A549 treated with DMSO at 1 μM for 4 hours (cell line): Measurements from ENCODE around the gene RAB39A. TPM values are rescaled to one million over a fixed set of nuclear protein-coding genes. Genes with fewer than 3 reads are reported as not detected.

Experiments used
- total RNA-seq: library from RNA; stranded (reverse); fragments of 200-300 nt; extraction: Qiagen RNA extraction; gene quantifications from 5 replicates; pipeline ENCODE4 v1.2.3, GENCODE V29; 2022; ENCODE audit warnings: low read depth

The RAB39A gene, protein sequence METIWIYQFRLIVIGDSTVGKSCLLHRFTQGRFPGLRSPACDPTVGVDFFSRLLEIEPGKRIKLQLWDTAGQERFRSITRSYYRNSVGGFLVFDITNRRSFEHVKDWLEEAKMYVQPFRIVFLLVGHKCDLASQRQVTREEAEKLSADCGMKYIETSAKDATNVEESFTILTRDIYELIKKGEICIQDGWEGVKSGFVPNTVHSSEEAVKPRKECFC
- 0.43 to 0.91 TPM (median 0.78 TPM) in 5 replicates for total RNA-seq

DNA sequence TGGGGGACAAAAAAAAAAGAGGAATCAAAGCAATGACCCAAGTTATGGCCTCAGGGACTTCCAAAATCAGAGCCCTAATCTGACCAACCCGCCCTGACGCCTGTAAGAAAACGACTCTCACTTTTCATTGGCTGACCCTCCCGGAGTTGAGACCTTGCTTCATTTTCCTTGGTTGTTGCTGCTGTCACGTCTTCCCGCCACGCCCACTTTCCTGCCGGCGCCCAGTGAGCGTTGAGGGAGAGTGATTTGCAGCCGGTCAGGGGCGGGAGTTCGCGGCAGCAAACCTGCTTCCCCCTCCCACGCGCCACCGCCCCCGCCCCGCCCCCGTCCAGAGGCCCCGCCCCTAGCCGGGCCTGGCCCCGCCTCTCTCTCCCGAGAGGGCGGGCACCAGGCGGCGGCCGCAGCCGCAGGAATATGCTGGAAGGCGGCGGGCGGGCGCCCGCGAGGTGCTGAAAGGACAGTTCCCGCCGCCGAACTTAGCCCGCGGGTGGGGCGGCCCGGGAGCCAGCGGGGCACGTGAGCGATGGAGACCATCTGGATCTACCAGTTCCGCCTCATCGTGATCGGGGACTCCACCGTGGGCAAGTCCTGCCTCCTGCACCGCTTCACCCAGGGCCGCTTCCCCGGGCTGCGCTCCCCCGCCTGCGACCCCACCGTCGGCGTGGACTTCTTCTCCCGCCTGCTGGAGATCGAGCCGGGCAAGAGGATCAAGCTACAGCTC lies at the start of gene RAB39A:
Gene RAB39A (plus strand): TSS at position 403 of the 721 bp plus-strand sequence. CDS start 121 bp downstream, at position 524.

DNA sequence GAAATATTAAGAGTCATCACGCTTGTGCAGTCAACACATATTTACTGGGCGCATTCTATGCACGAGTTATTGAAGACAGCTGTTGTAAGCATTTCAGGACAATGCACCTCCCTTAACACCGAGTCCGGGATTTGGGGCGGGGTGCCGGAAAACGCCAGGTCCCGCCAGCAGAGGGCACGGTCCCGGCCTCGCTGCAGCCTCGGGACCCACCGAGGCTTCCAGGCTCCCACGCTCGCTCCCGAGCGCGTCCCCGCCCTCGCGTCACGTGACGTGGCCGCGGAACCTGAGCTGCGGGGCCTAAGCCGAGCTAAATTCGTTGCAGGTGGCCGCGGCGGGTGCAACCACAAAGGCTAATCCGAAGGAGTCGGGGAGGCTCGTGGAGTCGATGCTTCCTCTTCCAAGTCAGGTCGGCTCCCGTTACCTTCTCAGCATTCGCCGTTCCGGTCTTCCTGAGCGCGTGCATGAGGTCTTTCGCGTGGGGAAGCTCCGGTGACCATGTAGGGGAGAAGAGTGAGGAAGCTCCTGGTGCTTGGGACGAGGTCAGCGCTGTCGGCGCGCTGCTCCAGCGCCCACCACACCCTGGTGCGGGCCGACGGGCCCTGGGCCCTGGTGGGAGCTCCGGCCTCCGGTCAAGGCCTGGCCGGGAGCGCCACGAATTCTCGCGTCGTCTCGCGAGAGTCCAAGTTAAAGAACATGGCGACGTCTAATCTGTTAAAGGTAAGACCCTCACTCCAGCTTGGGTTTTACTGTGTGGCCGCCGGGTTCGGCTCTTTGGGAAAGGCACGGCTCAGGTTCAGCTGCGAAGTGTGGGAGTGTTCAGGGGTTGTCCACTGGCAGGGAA lies 80.6 kb downstream of the RAB39A start, which contains the start of gene CUL5:
Gene CUL5 (plus strand): TSS at position 243 of the 841 bp plus-strand sequence. CDS start 451 bp downstream, at position 694.

Other genes starting within 250 kb of the RAB39A start
- 0.45 to 1.9 TPM (median 0.70 TPM) in 5 replicates for gene SLN, start 216.4 kb upstream of the RAB39A start, total RNA-seq
- 41.6 to 49.3 TPM (median 44.9 TPM) in 5 replicates for gene SLC35F2, start 69.7 kb upstream of the RAB39A start, total RNA-seq
- gene CUL5, start 80.5 kb downstream of the RAB39A start, total RNA-seq: 6.9 to 12.2 TPM (median 10.6 TPM) in 5 replicates
- 60.8 to 83.3 TPM (median 66.7 TPM) in 5 replicates for gene ACAT1, start 193.1 kb downstream of the RAB39A start, total RNA-seq